H9 (cell line): ENCODE results near the gene SYMPK. TPM values are rescaled to one million over a fixed set of nuclear protein-coding genes. Genes with fewer than 3 reads are reported as not detected.

ENCODE experiments used
- DNase-seq: peaks from one replicate; pipeline ENCODE4 v3.0.0-alpha.2; 2017
- H2AFZ ChIP-seq: one replicate; pipeline ENCODE4 v1.6.1; 2013; ENCODE audit warnings: mild to moderate bottlenecking, low read length, control low read depth, moderate library complexity
- H2AK5ac ChIP-seq: 2 replicates; pipeline ENCODE4 v1.6.1; 2013; ENCODE audit warnings: low read length, control low read depth, mixed read lengths; ENCODE audit not compliant: insufficient read length
- H2BK120ac ChIP-seq: one replicate; pipeline ENCODE4 v1.6.1; 2013; ENCODE audit warnings: low read depth, mild to moderate bottlenecking, low read length, control low read depth, inconsistent platforms; ENCODE audit not compliant: poor library complexity, severe bottlenecking
- H2BK12ac ChIP-seq: 2 replicates; pipeline ENCODE4 v1.6.1; 2013; ENCODE audit warnings: low read length, control low read depth, mixed read lengths, low read depth; ENCODE audit not compliant: insufficient read length
- H2BK15ac ChIP-seq: 2 replicates; pipeline ENCODE4 v1.6.1; 2013; ENCODE audit warnings: low read depth, low read length, control low read depth
- H2BK20ac ChIP-seq: one replicate; pipeline ENCODE4 v1.6.1; 2013; ENCODE audit warnings: low read depth, mild to moderate bottlenecking, low read length, control low read depth, inconsistent platforms; ENCODE audit not compliant: poor library complexity, severe bottlenecking
- H2BK5ac ChIP-seq: 2 replicates; pipeline ENCODE4 v1.6.1; 2013; ENCODE audit warnings: low read length, control low read depth, mixed read lengths; ENCODE audit not compliant: insufficient read length
- H3K14ac ChIP-seq: 2 replicates; pipeline ENCODE4 v1.6.1; 2013; ENCODE audit warnings: low read length, control low read depth; ENCODE audit not compliant: insufficient read depth
- H3K18ac ChIP-seq: 2 replicates; pipeline ENCODE4 v1.6.1; 2013; ENCODE audit warnings: low read depth, mild to moderate bottlenecking, mixed read lengths, low read length, control low read depth; ENCODE audit not compliant: insufficient read length
- H3K23ac ChIP-seq: 2 replicates; pipeline ENCODE4 v1.6.1; 2013; ENCODE audit warnings: low read length, control low read depth, mixed read lengths, low read depth; ENCODE audit not compliant: insufficient read length
- H3K23me2 ChIP-seq: 2 replicates; pipeline ENCODE4 v1.6.1; 2013; ENCODE audit warnings: low read depth, mild to moderate bottlenecking, mixed read lengths, low read length, control low read depth; ENCODE audit not compliant: insufficient read length, poor library complexity, severe bottlenecking
- H3K27ac ChIP-seq: 2 replicates; pipeline ENCODE4 v1.5.1; 2013; ENCODE audit warnings: low read length, control low read depth, mixed read lengths, low read depth; ENCODE audit not compliant: insufficient read length
- H3K27me3 ChIP-seq: 2 replicates; pipeline ENCODE4 v1.6.1; 2013; ENCODE audit warnings: low read length, control low read depth, inconsistent platforms; ENCODE audit not compliant: insufficient read depth
- H3K4ac ChIP-seq: 2 replicates; pipeline ENCODE4 v1.6.1; 2013; ENCODE audit warnings: low read depth, mild to moderate bottlenecking, control low read depth, inconsistent platforms, low read length, moderate library complexity
- H3K4me1 ChIP-seq: 2 replicates; pipeline ENCODE4 v1.6.1; 2013; ENCODE audit warnings: low read length, control low read depth, inconsistent platforms; ENCODE audit not compliant: insufficient read depth
- H3K4me2 ChIP-seq: 2 replicates; pipeline ENCODE4 v1.6.1; 2013; ENCODE audit warnings: low read length, control low read depth, mixed read lengths; ENCODE audit not compliant: insufficient read length, insufficient read depth
- H3K56ac ChIP-seq: 2 replicates; pipeline ENCODE4 v1.6.1; 2013; ENCODE audit warnings: low read depth, mild to moderate bottlenecking, mixed read lengths, low read length, control low read depth; ENCODE audit not compliant: insufficient read length
- H3K79me1 ChIP-seq: 2 replicates; pipeline ENCODE4 v1.6.1; 2013; ENCODE audit warnings: low read depth, mild to moderate bottlenecking, moderate library complexity, low read length, control low read depth, inconsistent platforms; ENCODE audit not compliant: insufficient read depth, poor library complexity, severe bottlenecking
- H3K79me2 ChIP-seq: 2 replicates; pipeline ENCODE4 v1.6.1; 2013; ENCODE audit warnings: low read length, control low read depth, inconsistent platforms; ENCODE audit not compliant: insufficient read depth
- H3K9ac ChIP-seq: 2 replicates; pipeline ENCODE4 v1.6.1; 2013; ENCODE audit warnings: low read length, control low read depth, mixed read lengths; ENCODE audit not compliant: insufficient read length; ENCODE audit errors: extremely low read depth
- H3K9me3 ChIP-seq: one replicate; pipeline ENCODE4 v1.6.1; 2013; ENCODE audit warnings: low read depth, low read length, inconsistent platforms; ENCODE audit not compliant: control insufficient read depth
- H3T11ph ChIP-seq: one replicate; pipeline ENCODE4 v1.6.1; 2013; ENCODE audit warnings: mild to moderate bottlenecking, low read length, control low read depth, inconsistent platforms
- H4K20me1 ChIP-seq: one replicate; pipeline ENCODE4 v1.6.1; 2013; ENCODE audit not compliant: control insufficient read depth, insufficient read length, insufficient read depth
- H4K5ac ChIP-seq: 2 replicates; pipeline ENCODE4 v1.6.1; 2013; ENCODE audit warnings: low read depth, mild to moderate bottlenecking, mixed read lengths, low read length, control low read depth; ENCODE audit not compliant: insufficient read length
- H4K8ac ChIP-seq: replicated peaks from 2 replicates; pipeline ENCODE4 v1.6.1; 2013; ENCODE audit warnings: low read length, control low read depth, mixed read lengths, low read depth; ENCODE audit not compliant: insufficient read length
- H4K91ac ChIP-seq: 2 replicates; pipeline ENCODE4 v1.6.1; 2013; ENCODE audit warnings: low read depth, mild to moderate bottlenecking, moderate library complexity, mixed read lengths, low read length, control low read depth; ENCODE audit not compliant: insufficient read length
- H3K27ac Mint-ChIP-seq, 3 experiments: 2 replicates in 2 of 3; 3 replicates in 1 of 3; pipeline ENCODE4 v1.8.0; 2020 to 2021; ENCODE audit warnings: mixed read lengths in 3 of 3, mild to moderate bottlenecking in 1 of 3, moderate library complexity in 1 of 3
- H3K27me3 Mint-ChIP-seq: 2 replicates; pipeline ENCODE4 v1.8.0; 2021; ENCODE audit warnings: low read depth, mild to moderate bottlenecking, moderate library complexity, mixed read lengths
- H3K36me3 Mint-ChIP-seq, 3 experiments: 2 replicates in 2 of 3; 3 replicates in 1 of 3; pipeline ENCODE4 v1.8.0; 2020 to 2021; ENCODE audit warnings: low read depth in 3 of 3, mixed read lengths in 3 of 3; ENCODE audit not compliant: insufficient read depth in 1 of 3
- H3K4me1 Mint-ChIP-seq, 2 experiments: 2 replicates each; pipeline ENCODE4 v1.8.0; 2020; ENCODE audit warnings: mixed read lengths in 2 of 2
- H3K4me3 Mint-ChIP-seq, 2 experiments: 2 replicates in 1 of 2; 3 replicates in 1 of 2; pipeline ENCODE4 v1.8.0; 2020 to 2021; ENCODE audit warnings: mild to moderate bottlenecking in 2 of 2, mixed read lengths in 2 of 2, moderate library complexity in 1 of 2
- H3K9me3 Mint-ChIP-seq, 2 experiments: 2 replicates in 1 of 2; 3 replicates in 1 of 2; pipeline ENCODE4 v1.8.0; 2020; ENCODE audit warnings: mild to moderate bottlenecking in 2 of 2, mixed read lengths in 2 of 2, moderate library complexity in 1 of 2
- WGBS: extraction: QIAGEN DNeasy Blood & Tissue Kit; methylation state at CpG from one replicate; pipeline ENCODE4 v1.1.7; 2013; ENCODE audit warnings: missing lambda C conversion rate, low lambda C conversion rate, mixed read lengths; ENCODE audit not compliant: insufficient read length; ENCODE audit errors: extremely low coverage; 5-methylcytosine and 5-hydroxymethylcytosine counted together
- total RNA-seq: library from RNA; stranded (reverse); gene quantifications from 2 replicates; pipeline ENCODE4 v1.2.1, GENCODE V29; 2021
- TF ChIP-seq, protein P1 (sequence below): fragments of 200-600 bp; sonication (generic); conservative IDR thresholded peaks from 3 replicates; pipeline ENCODE4 v1.8.0; 2021; ENCODE audit warnings: antibody characterized with exemption, mild to moderate bottlenecking

SYMPK gene
- total RNA-seq, 1 experiment from 2014 or later = 104 TPM

DNA sequence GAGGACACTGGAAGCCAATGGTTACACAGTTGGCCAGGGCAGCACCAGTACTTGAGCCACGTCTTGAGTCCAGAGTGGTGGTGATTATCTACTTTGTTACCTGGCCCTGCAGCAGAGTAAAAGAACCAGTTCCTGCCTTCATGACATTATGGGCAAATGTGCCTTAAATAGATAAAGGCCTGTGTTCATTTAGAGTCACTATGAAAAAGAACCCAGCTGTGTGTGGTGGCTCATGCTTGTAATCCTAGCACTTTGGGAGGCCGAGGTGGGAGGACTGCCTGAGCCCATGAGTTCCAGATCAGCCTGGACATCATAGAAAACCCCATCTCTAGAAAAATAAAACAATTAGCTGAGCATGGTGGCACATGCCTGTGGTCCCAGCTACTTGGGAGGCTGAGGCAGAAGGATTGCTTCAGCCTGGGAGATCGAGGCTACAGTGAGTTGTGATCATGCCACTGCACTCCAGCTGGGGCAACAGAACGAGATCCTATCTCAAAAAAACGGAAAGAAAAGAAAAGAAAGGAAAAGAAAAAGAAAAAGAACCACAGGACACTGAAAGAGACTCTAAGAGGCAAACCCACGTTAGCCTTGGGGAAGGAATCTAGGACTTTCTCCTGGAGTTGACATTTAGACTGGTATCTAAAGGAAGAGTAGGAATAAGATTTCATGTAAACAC is 26.4 kb upstream of the SYMPK start:
- no peaks in the 10 kb centered on the region for H3K79me1 ChIP-seq
- no peaks in the 10 kb centered on the region for H4K20me1 ChIP-seq
- H3K27ac Mint-ChIP-seq = no peak overlapping the region
- H2BK12ac ChIP-seq = no peak overlapping the region
- no peak for DNase-seq
- no peak overlapping the region for H2BK15ac ChIP-seq
- no peaks in the 10 kb centered on the region for H3K4me1 ChIP-seq
- no peak overlapping the region for H3K4ac ChIP-seq
- H3K23me2 ChIP-seq = peaks cover 8% of the 10 kb centered on the region
- no peak overlapping the region for H3K27ac ChIP-seq
- TF ChIP-seq, protein P1, sequence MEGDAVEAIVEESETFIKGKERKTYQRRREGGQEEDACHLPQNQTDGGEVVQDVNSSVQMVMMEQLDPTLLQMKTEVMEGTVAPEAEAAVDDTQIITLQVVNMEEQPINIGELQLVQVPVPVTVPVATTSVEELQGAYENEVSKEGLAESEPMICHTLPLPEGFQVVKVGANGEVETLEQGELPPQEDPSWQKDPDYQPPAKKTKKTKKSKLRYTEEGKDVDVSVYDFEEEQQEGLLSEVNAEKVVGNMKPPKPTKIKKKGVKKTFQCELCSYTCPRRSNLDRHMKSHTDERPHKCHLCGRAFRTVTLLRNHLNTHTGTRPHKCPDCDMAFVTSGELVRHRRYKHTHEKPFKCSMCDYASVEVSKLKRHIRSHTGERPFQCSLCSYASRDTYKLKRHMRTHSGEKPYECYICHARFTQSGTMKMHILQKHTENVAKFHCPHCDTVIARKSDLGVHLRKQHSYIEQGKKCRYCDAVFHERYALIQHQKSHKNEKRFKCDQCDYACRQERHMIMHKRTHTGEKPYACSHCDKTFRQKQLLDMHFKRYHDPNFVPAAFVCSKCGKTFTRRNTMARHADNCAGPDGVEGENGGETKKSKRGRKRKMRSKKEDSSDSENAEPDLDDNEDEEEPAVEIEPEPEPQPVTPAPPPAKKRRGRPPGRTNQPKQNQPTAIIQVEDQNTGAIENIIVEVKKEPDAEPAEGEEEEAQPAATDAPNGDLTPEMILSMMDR = no peak
- no peak overlapping the region; a peak in 1 of 5 replicates for H3K4me3 Mint-ChIP-seq
- H3K18ac ChIP-seq = no peak overlapping the region
- H3K9ac ChIP-seq = no peak overlapping the region
- no peaks in the 10 kb centered on the region for H3K9me3 ChIP-seq
- no peaks in the 10 kb centered on the region for H3K27me3 ChIP-seq
- no peak overlapping the region for H3K23ac ChIP-seq
- no peak overlapping the region for H2BK5ac ChIP-seq
- H4K8ac ChIP-seq = no peak overlapping the region
- no peak overlapping the region for H2AFZ ChIP-seq
- H2AK5ac ChIP-seq = no peak overlapping the region
- no peak overlapping the region for H3K14ac ChIP-seq
- H3K27me3 Mint-ChIP-seq = no peaks in the 10 kb centered on the region
- H4K5ac ChIP-seq = no peak overlapping the region
- H3K9me3 Mint-ChIP-seq = no peaks in the 10 kb centered on the region
- no peak overlapping the region for H3K4me2 ChIP-seq
- H3K36me3 Mint-ChIP-seq = peaks cover 2 to 7% (median 5%) of the 10 kb centered on the region in 3 experiments; a peak in 4 of 7 replicates
- no peak overlapping the region for H3T11ph ChIP-seq
- no peaks in the 10 kb centered on the region for H3K79me2 ChIP-seq
- H3K4me1 Mint-ChIP-seq = peaks cover 7 to 17% of the 10 kb centered on the region in 2 experiments; a peak in 3 of 4 replicates
- no peak overlapping the region for H2BK120ac ChIP-seq
- no peak overlapping the region for H3K56ac ChIP-seq
- WGBS = no CpG with 5 or more reads among the region's 6 CpGs
- H2BK20ac ChIP-seq = no peak overlapping the region
- H4K91ac ChIP-seq = no peak overlapping the region
